ENCODE data around the gene ZBTB16.

- no peak for TF ChIP-seq CTCF (IDR thresholded peaks at IDR 0.05)
- TF ChIP-seq POLR2A (IDR thresholded peaks at IDR 0.05) = no peak
These were observed 51.7 kb downstream of the ZBTB16 start for GRCh38 chr11:114110952-114111947.

Measured in uterus (tissue), 2 donors.